Hematopoietic multipotent progenitor cell (in vitro differentiated cells): ENCODE results near the gene SAMD4A. TPM values are rescaled to one million over a fixed set of nuclear protein-coding genes. Genes with fewer than 3 reads are reported as not detected.
A peak's percentile ranks its signal among the peaks of the same experiment; 100 is the strongest.

Experiments
- DNase-seq, 3 donors: peaks; one replicate each; pipeline ENCODE4 v3.0.0-alpha.2; 2011 to 2015; ENCODE audit warnings: low read depth in 2 of 3, low spot score in 2 of 3
- total RNA-seq: library from RNA; depleted of rRNA; stranded (reverse); fragments of >200 nt; gene quantifications from one replicate; pipeline ENCODE4 v1.2.3, GENCODE V29; 2012

SAMD4A gene
- total RNA-seq, 1 donor, result 2.7 TPM

- no peak for DNase-seq
Measured at GRCh38 chr14:54629183-54629582, 62.3 kb downstream of the SAMD4A start.

GRCh38 chr14:54629635-54630360 is 62.9 kb downstream of the SAMD4A start:
- no peak for DNase-seq

GRCh38 chr14:54631016-54631415 is 64.1 kb downstream of the SAMD4A start:
- no peak for DNase-seq

GRCh38 chr14:54632452-54632851 is 65.5 kb downstream of the SAMD4A start:
- DNase-seq, result no peak

GRCh38 chr14:54633076-54633475 is 66.1 kb downstream of the SAMD4A start:
- no peak for DNase-seq

GRCh38 chr14:54637270-54638134 is 70.6 kb downstream of the SAMD4A start:
- no peak for DNase-seq

GRCh38 chr14:54638135-54638446 is 71.2 kb downstream of the SAMD4A start:
- no peak for DNase-seq

GRCh38 chr14:54639611-54640010 is 72.7 kb downstream of the SAMD4A start:
- DNase-seq, result no peak

GRCh38 chr14:54640506-54640905 is 73.6 kb downstream of the SAMD4A start:
- no peak for DNase-seq

- no peak for DNase-seq
Measured at GRCh38 chr14:54642121-54642520, 75.2 kb downstream of the SAMD4A start.

GRCh38 chr14:54642801-54643695 is 76.1 kb downstream of the SAMD4A start:
- peak in 2 of 3 donors; percentile 26 to 66 for DNase-seq

GRCh38 chr14:54643696-54644176 is 76.8 kb downstream of the SAMD4A start:
- no peak for DNase-seq

- no peak for DNase-seq
Measured at GRCh38 chr14:54645639-54646038, 78.7 kb downstream of the SAMD4A start.

- DNase-seq, result no peak
Measured at GRCh38 chr14:54646626-54647025, 79.7 kb downstream of the SAMD4A start.

- no peak for DNase-seq
Measured at GRCh38 chr14:54647378-54647777, 80.5 kb downstream of the SAMD4A start.

- DNase-seq, result no peak
Measured at GRCh38 chr14:54649056-54649455, 82.1 kb downstream of the SAMD4A start.

GRCh38 chr14:54650331-54650958 is 83.5 kb downstream of the SAMD4A start:
- DNase-seq, result peak in 2 of 3 donors; percentile 24 to 50

- DNase-seq, result no peak
Measured at GRCh38 chr14:54650959-54651351, 84.0 kb downstream of the SAMD4A start.

GRCh38 chr14:54651649-54652048 is 84.7 kb downstream of the SAMD4A start:
- no peak for DNase-seq

GRCh38 chr14:54652188-54652587 is 85.3 kb downstream of the SAMD4A start:
- no peak for DNase-seq
